HG02884 (cell line): ENCODE results near the gene IFNA7.
A peak's percentile ranks its signal among the peaks of the same experiment; 100 is the strongest.
"Not testable (repeated sequence)": the region's sequence is repeated elsewhere in the genome, so short reads cannot be mapped to it uniquely, and the experiment has no call there.

Experiments
- ATAC-seq: cut with Tn5 transposase; IDR thresholded peaks from one replicate; pipeline ENCODE4 v1.9.1; 2021; ENCODE audit warnings: mild to moderate bottlenecking, moderate library complexity; ENCODE audit not compliant: unreplicated experiment

The IFNA7 gene

GRCh38 chr9:21182810-21183736, 18.9 kb downstream of the IFNA7 start:
- peak; percentile 97 for ATAC-seq

- ATAC-seq, result no peak
Observed at GRCh38 chr9:21174671-21175070, 27.3 kb downstream of the IFNA7 start.

GRCh38 chr9:21172156-21172555, 29.8 kb downstream of the IFNA7 start:
- ATAC-seq, result no peak

- ATAC-seq, result no peak
Observed at GRCh38 chr9:21171351-21171750, 30.7 kb downstream of the IFNA7 start.

- not testable (repeated sequence) for ATAC-seq
Observed at GRCh38 chr9:21166560-21166959, 35.4 kb downstream of the IFNA7 start, which contains the start of gene IFNA21. Gene IFNA21, minus strand, starts transcription at chr9:21166660. Its CDS starts 48 bp downstream, at chr9:21166612.

GRCh38 chr9:21165516-21165915, 36.5 kb downstream of the IFNA7 start:
- no peak for ATAC-seq

GRCh38 chr9:21160178-21160577, 41.8 kb downstream of the IFNA7 start:
- peak; percentile 92 for ATAC-seq

- no peak for ATAC-seq
Observed at GRCh38 chr9:21155501-21155900, 46.5 kb downstream of the IFNA7 start.

GRCh38 chr9:21154018-21154608, 47.9 kb downstream of the IFNA7 start:
- ATAC-seq, result peak; percentile 78

- peak; percentile 15 for ATAC-seq
Observed at GRCh38 chr9:21153336-21154017, 48.5 kb downstream of the IFNA7 start.
